IMR-90 (cell line): Measurements from ENCODE around the gene XPO6. TPM values are rescaled to one million over a fixed set of nuclear protein-coding genes. Genes with fewer than 3 reads are reported as not detected.
A peak's percentile ranks its signal among the peaks of the same experiment; 100 is the strongest.

Experiments
- ATAC-seq: fragments of 200-7000 bp; cut with Tn5 transposase; 2 replicates; pipeline ENCODE4 v1.9.1; 2020; ENCODE audit warnings: low read depth, mild to moderate bottlenecking, moderate library complexity
- BruUV-seq: library from RNA; stranded (reverse); fragments of 400-500 nt; replicated peaks from 2 replicates; lab custom pipeline; 2021; lab: Mats Ljungman, UMichigan
- CTCF ChIA-PET: fragments of 300-600 bp; formaldehyde crosslinking; extraction: SDS; loops from one replicate; lab custom pipeline; 2021; ENCODE audit warnings: antibody characterized with exemption; lab: Yijun Ruan, JAX
- POLR2A ChIA-PET: fragments of 300-600 bp; sonication (Branson Sonifier 250); formaldehyde crosslinking; loops from one replicate; lab custom pipeline; 2022; ENCODE audit warnings: antibody characterized with exemption; ENCODE audit not compliant: unreplicated experiment; lab: Charles Lee
- DNase-seq: peaks from one replicate; pipeline ENCODE4 v3.0.0; 2013
- H2AFZ ChIP-seq: replicated peaks from 2 replicates; pipeline ENCODE3; 2013; ENCODE audit warnings: low read length, mild to moderate bottlenecking; ENCODE audit not compliant: poor library complexity
- H2AK5ac ChIP-seq: 2 replicates; pipeline ENCODE4 v1.6.1; 2013; ENCODE audit warnings: low read depth, low read length, inconsistent platforms
- H2AK9ac ChIP-seq: replicated peaks from 2 replicates; pipeline ENCODE3; 2013; ENCODE audit warnings: mild to moderate bottlenecking, low read depth, low read length, moderate library complexity; ENCODE audit not compliant: poor library complexity
- H2BK120ac ChIP-seq: 2 replicates; pipeline ENCODE4 v1.6.1; 2013; ENCODE audit warnings: low read depth, low read length, inconsistent platforms
- H2BK15ac ChIP-seq: 3 replicates; pipeline ENCODE4 v1.6.1; 2013; ENCODE audit warnings: low read depth, low read length, inconsistent platforms
- H2BK20ac ChIP-seq: 2 replicates; pipeline ENCODE4 v1.6.1; 2013; ENCODE audit warnings: low read depth, mild to moderate bottlenecking, inconsistent platforms, low read length, moderate library complexity
- H2BK5ac ChIP-seq: 2 replicates; pipeline ENCODE4 v1.6.1; 2013; ENCODE audit warnings: mild to moderate bottlenecking, low read depth, low read length, inconsistent platforms; ENCODE audit not compliant: poor library complexity, severe bottlenecking
- H3K14ac ChIP-seq: replicated peaks from 2 replicates; pipeline ENCODE4 v1.6.1; 2013; ENCODE audit warnings: low read depth, low read length, inconsistent platforms
- H3K18ac ChIP-seq: 2 replicates; pipeline ENCODE4 v1.6.1; 2013; ENCODE audit warnings: low read depth, low read length, control low read depth
- H3K23ac ChIP-seq: 2 replicates; pipeline ENCODE4 v1.6.1; 2013; ENCODE audit warnings: low read depth, low read length, inconsistent platforms
- H3K27ac ChIP-seq: 2 replicates; pipeline ENCODE4 v1.5.1; 2013; ENCODE audit warnings: mild to moderate bottlenecking, control low read depth, low read length; ENCODE audit not compliant: insufficient read depth
- H3K27me3 ChIP-seq: 2 replicates; pipeline ENCODE4 v1.6.1; 2013; ENCODE audit warnings: low read length; ENCODE audit not compliant: control insufficient read depth, insufficient read depth
- H3K36me3 ChIP-seq: 2 replicates; pipeline ENCODE4 v1.6.1; 2013; ENCODE audit warnings: low read length, mixed read lengths; ENCODE audit not compliant: control insufficient read depth, insufficient read depth
- H3K4ac ChIP-seq: 2 replicates; pipeline ENCODE4 v1.6.1; 2013; ENCODE audit warnings: low read depth, low read length, inconsistent platforms
- H3K4me1 ChIP-seq: 2 replicates; pipeline ENCODE4 v1.6.1; 2013; ENCODE audit warnings: low read length, mixed read lengths; ENCODE audit not compliant: control insufficient read depth, insufficient read depth
- H3K4me2 ChIP-seq: 2 replicates; pipeline ENCODE4 v1.6.1; 2013; ENCODE audit warnings: low read depth, mild to moderate bottlenecking, control low read depth, low read length, moderate library complexity
- H3K4me3 ChIP-seq: 2 replicates; pipeline ENCODE4 v1.5.1; 2013; ENCODE audit warnings: low read depth, mild to moderate bottlenecking, control low read depth, low read length, moderate library complexity; ENCODE audit not compliant: insufficient read depth
- H3K56ac ChIP-seq: 2 replicates; pipeline ENCODE4 v1.6.1; 2013; ENCODE audit warnings: low read length, inconsistent platforms; ENCODE audit not compliant: insufficient read depth; ENCODE audit errors: extremely low read depth
- H3K79me1 ChIP-seq, 2 experiments: 2 replicates each; pipeline ENCODE4 v1.6.1; 2013; ENCODE audit warnings: low read length in 2 of 2, inconsistent platforms in 1 of 2, low read depth in 1 of 2
- H3K9ac ChIP-seq: 2 replicates; pipeline ENCODE4 v1.6.1; 2013; ENCODE audit warnings: low read depth, low read length, control low read depth
- H3K9me1 ChIP-seq: 2 replicates; pipeline ENCODE4 v1.6.1; 2013; ENCODE audit warnings: low read length, inconsistent platforms; ENCODE audit not compliant: insufficient read depth
- H3K9me3 ChIP-seq: 2 replicates; pipeline ENCODE4 v1.6.1; 2013; ENCODE audit warnings: low read length; ENCODE audit not compliant: control insufficient read depth, insufficient read depth
- H4K20me1 ChIP-seq: 2 replicates; pipeline ENCODE4 v1.6.1; 2013; ENCODE audit warnings: low read length, inconsistent platforms; ENCODE audit not compliant: insufficient read depth
- H4K5ac ChIP-seq: 2 replicates; pipeline ENCODE4 v1.6.1; 2013; ENCODE audit warnings: mild to moderate bottlenecking, low read depth, low read length, control low read depth
- H4K8ac ChIP-seq, 2 experiments: 2 replicates each; pipeline ENCODE4 v1.6.1; 2013; ENCODE audit warnings: low read depth in 2 of 2, low read length in 2 of 2, control low read depth in 1 of 2, inconsistent platforms in 1 of 2
- H4K91ac ChIP-seq: 2 replicates; pipeline ENCODE4 v1.6.1; 2013; ENCODE audit warnings: low read depth, low read length, inconsistent platforms; ENCODE audit not compliant: insufficient read depth
- RCOR1 ChIP-seq: IDR thresholded peaks from 2 replicates; pipeline ENCODE4 v1.6.1; 2012; ENCODE audit warnings: mild to moderate bottlenecking, low read length, improper control_type of control experiment; ENCODE audit not compliant: insufficient replicate concordance
- SMC3 ChIP-seq: fragments of 150-350 bp; IDR thresholded peaks from 2 replicates; pipeline ENCODE4 v1.6.1; 2016; ENCODE audit warnings: low read depth, mild to moderate bottlenecking, antibody characterized with exemption, low read length, moderate library complexity
- WGBS, 2 experiments: methylation state at CpG; one replicate each; pipeline versions ENCODE4 v1.1.5 to v1.1.7; 2013; ENCODE audit warnings: missing lambda C conversion rate in 2 of 2; ENCODE audit not compliant: insufficient read length in 1 of 2; ENCODE audit errors: extremely low coverage in 2 of 2; 5-methylcytosine and 5-hydroxymethylcytosine counted together
- dilution Hi-C: fragments of 300-500 bp; cut with HindIII; formaldehyde crosslinking; loops from one replicate; pipeline ENCODE4 v1.14.3; 2018; ENCODE audit warnings: low sequenced_read_pairs; ENCODE audit not compliant: unreplicated experiment
- in situ Hi-C: fragments of 300-500 bp; cut with MboI; formaldehyde crosslinking; loops from 3 replicates; pipeline ENCODE4 v1.14.3; 2019; ENCODE audit warnings: low sequenced_read_pairs, inconsistent platforms, mixed read lengths
- intact Hi-C: fragments of 100-400 bp; cut with micrococcal nuclease; formaldehyde crosslinking; loops from 2 replicates; pipeline ENCODE4 v1.10.0; 2022
- polyA plus RNA-seq, 3 experiments: library from polyadenylated mRNA; depleted of rRNA; stranded (reverse); fragments of >200 nt; gene quantifications; 2 replicates each; pipeline ENCODE4 v1.2.3, GENCODE V29; 2012; ENCODE audit warnings: low replicate concordance in 1 of 3
- total RNA-seq: library from RNA; depleted of rRNA; stranded (reverse); fragments of >200 nt; gene quantifications from 2 replicates; pipeline ENCODE4 v1.2.3, GENCODE V29; 2012

The XPO6 gene
- total and polyA plus RNA-seq, 2 of the 4 experiments (the other 2 are of a cell fraction), result 108 to 184 TPM

DNA sequence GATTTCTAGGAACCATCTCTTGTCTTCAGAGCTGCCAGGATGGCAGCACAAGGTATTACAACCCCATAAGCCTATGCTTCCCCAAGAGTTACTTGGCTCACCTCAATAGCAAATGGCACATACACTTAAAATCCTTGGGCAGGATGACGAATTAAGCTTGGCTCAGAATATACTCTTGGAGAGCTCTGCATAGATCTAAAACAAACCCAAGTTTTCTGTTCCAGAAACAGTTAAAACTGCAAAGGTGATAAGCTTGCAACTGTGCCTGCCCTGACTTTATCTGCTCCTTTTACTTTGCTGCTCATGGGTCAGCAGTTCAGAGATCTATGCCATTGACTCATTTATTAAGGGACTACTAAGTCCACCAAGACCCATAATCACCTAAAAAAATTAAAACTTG, 26.1 kb downstream of the XPO6 start:
- no peak overlapping the region for H3K9ac ChIP-seq
- peak overlapping the region; percentile 23; the same call in 1 of the 2 replicates for H3K23ac ChIP-seq
- dilution Hi-C loops (no loop called here), intact Hi-C loops (no loop called here), in situ Hi-C loops (no loop called here)
- no peak overlapping the region for H2AK9ac ChIP-seq
- no peak for TF ChIP-seq SMC3
- no peak for TF ChIP-seq RCOR1
- H2AFZ ChIP-seq, result no peak overlapping the region
- H3K14ac ChIP-seq, result 0 out of 2 replicates have a peak overlapping the region, but pooled peaks have one; percentile 17
- H2BK15ac ChIP-seq, result no peak overlapping the region
- peaks cover 12 to 81% of the 10 kb centered on the region in 2 experiments for H3K79me1 ChIP-seq
- H3K18ac ChIP-seq, result peak overlapping the region; percentile 64
- peaks cover 46% of the 10 kb centered on the region for H3K4me1 ChIP-seq
- peaks cover 57% of the 10 kb centered on the region for H4K20me1 ChIP-seq
- ChIA-PET CTCF (interaction anchor here (0.6 kb wide), 1 partner anchor 115 kb away, joined by 3 read pairs; no protein-coding TSS in a partner anchor), POLR2A (no interaction called here)
- H3K56ac ChIP-seq, result no peak overlapping the region
- H3K36me3 ChIP-seq, result no peaks in the 10 kb centered on the region
- no peak overlapping the region for H4K91ac ChIP-seq
- H3K4me2 ChIP-seq, result no peak overlapping the region
- peak overlapping the region; percentile 28 for H2BK5ac ChIP-seq
- ATAC-seq (no peak), DNase-seq (no peak)
- peak overlapping the region; percentile 35; the same call in 1 of the 2 replicates for H4K5ac ChIP-seq
- no peak overlapping the region for H3K4me3 ChIP-seq
- H2AK5ac ChIP-seq, result peak overlapping the region; percentile 53; the same call in 1 of the 2 replicates
- BruUV-seq, result no TSS peak
- no peaks in the 10 kb centered on the region for H3K9me3 ChIP-seq
- no peaks in the 10 kb centered on the region for H3K27me3 ChIP-seq
- peak overlapping the region; percentile 26; the same call in 1 of the 2 replicates for H3K4ac ChIP-seq
- peak overlapping the region; percentile 4; the same call in 1 of the 2 replicates for H2BK120ac ChIP-seq
- H3K27ac ChIP-seq, result peak overlapping the region; percentile 35; the same call in 1 of the 2 replicates
- WGBS, 2 experiments, result 100% methylated on average over 1 of the region's 1 CpG; no CpG with 5 or more reads in 1 of the 2 experiments
- no peak overlapping the region; the same call in 1 of the 2 replicates for H2BK20ac ChIP-seq
- H4K8ac ChIP-seq, result peak overlapping the region in 1 of 2 experiments; percentile 42; a peak in 3 of 4 replicates
- H3K9me1 ChIP-seq, result peaks cover 25% of the 10 kb centered on the region
